Stimulated activated CD8-positive, alpha-beta memory T cell treated with anti-CD3 and anti-CD28 coated beads, Interleukin-7, amount 100 ng/mL, for 24 hours (primary cell): ENCODE results near the gene OPTN.

ENCODE experiments used
- DNase-seq: peaks from one replicate; pipeline ENCODE4 v3.0.0-alpha.2; 2020; ENCODE audit warnings: low read depth

OPTN gene

GRCh38 chr10:13184276-13184675 is 84.3 kb downstream of the OPTN start:
- DNase-seq = no peak

- no peak for DNase-seq
Measured at GRCh38 chr10:13184730-13185514, 85.0 kb downstream of the OPTN start.

- DNase-seq = no peak
Measured at GRCh38 chr10:13187135-13187534, 87.2 kb downstream of the OPTN start.
